Aorta (tissue), 5 donors: Measurements from ENCODE around the gene LPP. TPM values are rescaled to one million over a fixed set of nuclear protein-coding genes. Genes with fewer than 3 reads are reported as not detected.
A peak's percentile ranks its signal among the peaks of the same experiment; 100 is the strongest.
"Not testable (repeated sequence)": the region's sequence is repeated elsewhere in the genome, so short reads cannot be mapped to it uniquely, and the experiment has no call there.

Experiments used
- ATAC-seq: fragments of 200-7000 bp; cut with Tn5 transposase; one replicate; pipeline ENCODE4 v1.9.1; 2022; ENCODE audit warnings: moderate library complexity; ENCODE audit not compliant: low FRiP score
- DNase-seq, 2 donors: peaks; one replicate each; pipeline ENCODE4 v3.0.0-alpha.2; 2020
- H3K27ac ChIP-seq, 2 donors: one replicate each; pipeline ENCODE4 v1.5.1; 2013; ENCODE audit warnings: low read length in 2 of 2, mild to moderate bottlenecking in 2 of 2, moderate library complexity in 2 of 2, control low read depth in 1 of 2, inconsistent platforms in 1 of 2, low read depth in 1 of 2
- H3K27me3 ChIP-seq, 2 donors: one replicate each; pipeline ENCODE4 v1.6.1; 2013; ENCODE audit warnings: control low read depth in 1 of 2, low read length in 1 of 2, mild to moderate bottlenecking in 1 of 2, moderate library complexity in 1 of 2; ENCODE audit not compliant: insufficient read depth in 2 of 2, control insufficient read depth in 1 of 2
- H3K36me3 ChIP-seq, 2 donors: one replicate each; pipeline ENCODE4 v1.6.1; 2013; ENCODE audit warnings: control low read depth in 1 of 2, low read length in 1 of 2, mild to moderate bottlenecking in 1 of 2; ENCODE audit not compliant: insufficient read depth in 2 of 2, control insufficient read depth in 1 of 2
- H3K4me1 ChIP-seq, 2 donors: one replicate each; pipeline ENCODE4 v1.6.1; 2013; ENCODE audit warnings: low read length in 2 of 2, control low read depth in 1 of 2, mild to moderate bottlenecking in 1 of 2, moderate library complexity in 1 of 2; ENCODE audit not compliant: insufficient read depth in 2 of 2, control insufficient read depth in 1 of 2
- H3K4me3 ChIP-seq, 2 donors: one replicate each; pipeline ENCODE4 v1.5.1; 2013; ENCODE audit warnings: low read length in 2 of 2, control low read depth in 1 of 2, mild to moderate bottlenecking in 1 of 2
- H3K9me3 ChIP-seq: one replicate; pipeline ENCODE4 v1.6.1; 2013; ENCODE audit warnings: mild to moderate bottlenecking, low read length; ENCODE audit not compliant: control insufficient read depth
- WGBS, 2 donors: extraction: QIAGEN DNeasy Blood & Tissue Kit; methylation state at CpG; one replicate each; pipeline ENCODE4 v1.1.7; 2013; 5-methylcytosine and 5-hydroxymethylcytosine counted together
- intact Hi-C, 2 donors: fragments of 100-400 bp; cut with DNase I; formaldehyde crosslinking; loops; one replicate each; pipeline versions ENCODE4 v1.14.2 to v1.15.0; 2022
- polyA plus RNA-seq, 2 donors: library from polyadenylated mRNA; stranded (reverse); fragments of 200-250 nt; gene quantifications; one replicate each; pipeline ENCODE4 v1.2.3, GENCODE V29; 2013
- total RNA-seq, 2 donors: library from RNA; stranded (reverse); fragmentation: NEBNext Ultra II Directional; extraction: Animal tissue kit (Norgen Biotek cat#: 25700); gene quantifications; one replicate each; pipeline ENCODE4 v1.2.1, GENCODE V29; 2021
- donor health status: healthy with polysubstance abuse.
- donor health status: Bipolar disorder and iron deficiency.
- donor health status: DM: no; HTN: no; CAD: no.
- donor health status: DM: no; HTN: no; CAD: no.
- donor health status: DM: yes; HTN: yes; CAD: no.

Gene LPP
- total and polyA plus RNA-seq, 4 donors, result 37.7 to 2,536 (median 527) TPM

DNA sequence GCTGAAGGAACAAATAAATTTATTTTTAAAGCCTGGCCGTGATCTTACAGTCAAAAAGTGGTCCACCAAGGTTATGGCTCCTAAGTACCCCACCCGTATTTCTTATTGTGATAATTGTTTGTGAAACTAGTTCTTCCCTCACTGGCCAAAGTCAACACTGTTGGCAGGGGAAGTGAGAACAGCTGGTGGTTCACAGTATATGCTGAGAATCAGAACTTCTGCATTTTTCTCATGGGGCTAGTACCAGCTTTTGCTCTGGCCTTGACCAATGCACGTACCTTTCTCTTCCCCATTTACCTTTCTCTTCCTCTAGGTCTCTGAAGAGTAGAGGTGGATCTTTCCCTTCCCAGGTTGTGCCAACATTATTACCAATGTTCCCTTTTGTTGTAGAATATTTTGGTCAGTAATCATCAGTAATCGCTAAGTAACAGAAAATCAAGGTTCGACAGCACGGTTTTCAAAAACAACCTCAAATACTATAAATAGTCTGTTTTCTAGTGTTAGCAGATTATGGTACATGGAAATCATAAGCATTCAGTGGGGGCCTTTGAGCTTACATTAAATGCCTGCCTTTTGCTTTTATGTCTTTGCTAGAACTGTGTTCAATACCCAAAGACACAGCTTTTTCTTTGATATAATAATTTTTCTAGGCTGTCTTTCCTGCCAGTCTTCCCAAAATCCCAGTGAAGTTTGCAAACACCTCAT lies 268.0 kb downstream of the LPP start:
- ATAC-seq (peak; percentile 74), DNase-seq (peak in 1 of 2 donors; percentile 57)
- Histone ChIP-seq H3K27me3 (no peaks in the 10 kb centered on the region), H3K9me3 (no peaks in the 10 kb centered on the region), H3K27ac (peak overlapping the region; percentile 5 to 8), H3K4me1 (peaks cover 0 to 2% of the 10 kb centered on the region in 2 donors), H3K4me3 (no peak overlapping the region), H3K36me3 (no peaks in the 10 kb centered on the region)
- WGBS, 2 donors, result 44 to 48% methylated on average over 6 of the region's 6 CpGs
- intact Hi-C loops, result no loop called here

DNA sequence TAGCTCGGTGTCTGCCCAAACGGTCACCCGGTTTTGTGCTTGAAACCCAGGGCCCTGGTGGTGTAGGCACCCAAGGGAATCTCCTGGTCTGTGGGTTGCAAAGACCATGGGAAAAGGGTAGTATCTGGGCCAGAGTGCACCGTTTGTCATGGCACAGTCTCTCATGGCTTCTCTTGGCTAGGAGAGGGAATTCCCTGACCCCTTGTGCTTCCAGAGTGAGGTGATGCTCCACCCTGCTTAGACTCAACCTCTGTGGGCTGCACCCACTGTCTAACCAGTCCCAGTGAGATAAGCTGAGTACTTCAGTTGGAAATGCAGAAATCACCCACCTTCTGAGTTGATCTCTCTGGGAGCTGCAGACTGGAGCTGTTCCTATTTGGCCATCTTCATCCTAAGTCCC lies 274.0 kb downstream of the LPP start:
- H3K4me1 ChIP-seq, ATAC-seq: not testable (repeated sequence)
- WGBS, 2 donors, result 70 to 80% methylated on average over 4 of the region's 4 CpGs

DNA sequence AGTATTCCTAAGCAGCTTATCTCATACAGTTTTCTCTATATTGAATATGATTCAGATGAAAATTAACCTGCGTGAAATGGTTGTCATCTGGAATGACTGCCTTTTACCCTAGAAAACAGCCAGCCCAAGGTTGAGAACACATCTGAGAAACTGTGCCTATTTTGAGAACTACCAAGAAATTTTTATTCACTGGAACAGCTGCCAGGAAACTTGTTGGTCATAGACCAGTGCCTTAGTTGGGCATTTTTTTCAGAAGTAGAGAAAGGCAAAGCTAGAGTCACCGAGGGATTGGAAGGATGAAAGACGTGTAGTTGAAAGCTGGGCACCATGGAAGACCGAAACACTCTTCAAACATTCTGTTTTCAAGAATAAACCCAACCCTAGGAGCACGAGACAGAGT lies 277.1 kb downstream of the LPP start:
- no peak for DNase-seq
- H3K4me1 ChIP-seq, result peaks cover 5 to 6% of the 10 kb centered on the region in 2 donors
- H3K4me3 ChIP-seq, result no peak overlapping the region
- H3K27me3 ChIP-seq, result no peaks in the 10 kb centered on the region
- H3K27ac ChIP-seq, result peak overlapping the region in 1 of 2 donors; percentile 49
- ATAC-seq, result peak; percentile 69
- intact Hi-C loops, result loop anchor here in 1 of 2 donors (10.0 kb wide), 3 partner anchors 154 to 686 kb away; partner anchors contain the start of gene BCL6
- H3K36me3 ChIP-seq, result no peaks in the 10 kb centered on the region
- 38 to 39% methylated on average over 5 of the region's 5 CpGs for WGBS, 2 donors
- no peaks in the 10 kb centered on the region for H3K9me3 ChIP-seq

More for the DNA sequence above, 274.0 kb downstream of the LPP start:
- H3K27me3 ChIP-seq, DNase-seq, intact Hi-C loops, H3K9me3 ChIP-seq, H3K36me3 ChIP-seq, H3K4me3 ChIP-seq: not testable (repeated sequence)
- peak overlapping the region in 1 of 2 donors; percentile 23 for H3K27ac ChIP-seq

DNA sequence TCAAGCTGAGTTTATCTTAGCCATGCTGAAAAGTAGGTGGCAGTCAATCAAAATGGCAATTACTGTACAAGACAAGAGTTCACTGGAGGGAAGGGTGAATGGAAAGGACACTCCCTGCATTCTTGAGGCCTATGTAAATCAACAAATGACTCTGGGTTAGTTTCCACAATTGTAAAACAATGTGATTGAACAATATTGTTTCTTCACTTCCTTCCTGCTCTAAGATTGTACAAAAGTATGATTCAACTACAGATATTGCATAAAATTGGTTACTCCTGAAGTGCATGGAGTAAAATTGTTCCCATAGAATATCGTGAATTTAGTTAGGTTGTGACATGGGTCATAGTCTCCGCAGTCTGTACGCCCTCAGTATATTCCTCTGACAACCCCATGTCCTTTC lies 277.6 kb downstream of the LPP start:
- H3K27ac ChIP-seq, result peak overlapping the region; percentile 49 to 58
- H3K4me1 ChIP-seq, result peaks cover 5 to 6% of the 10 kb centered on the region in 2 donors
- no peaks in the 10 kb centered on the region for H3K27me3 ChIP-seq
- DNase-seq (no peak), ATAC-seq (peak; percentile 36)
- H3K36me3 ChIP-seq, result no peaks in the 10 kb centered on the region
- no peaks in the 10 kb centered on the region for H3K9me3 ChIP-seq
- 86 to 92% methylated on average over 3 of the region's 3 CpGs for WGBS, 2 donors
- intact Hi-C loops, result loop anchor here in 1 of 2 donors (10.0 kb wide), 3 partner anchors 153 to 687 kb away; partner anchors contain the start of gene BCL6
- no peak overlapping the region for H3K4me3 ChIP-seq

DNA sequence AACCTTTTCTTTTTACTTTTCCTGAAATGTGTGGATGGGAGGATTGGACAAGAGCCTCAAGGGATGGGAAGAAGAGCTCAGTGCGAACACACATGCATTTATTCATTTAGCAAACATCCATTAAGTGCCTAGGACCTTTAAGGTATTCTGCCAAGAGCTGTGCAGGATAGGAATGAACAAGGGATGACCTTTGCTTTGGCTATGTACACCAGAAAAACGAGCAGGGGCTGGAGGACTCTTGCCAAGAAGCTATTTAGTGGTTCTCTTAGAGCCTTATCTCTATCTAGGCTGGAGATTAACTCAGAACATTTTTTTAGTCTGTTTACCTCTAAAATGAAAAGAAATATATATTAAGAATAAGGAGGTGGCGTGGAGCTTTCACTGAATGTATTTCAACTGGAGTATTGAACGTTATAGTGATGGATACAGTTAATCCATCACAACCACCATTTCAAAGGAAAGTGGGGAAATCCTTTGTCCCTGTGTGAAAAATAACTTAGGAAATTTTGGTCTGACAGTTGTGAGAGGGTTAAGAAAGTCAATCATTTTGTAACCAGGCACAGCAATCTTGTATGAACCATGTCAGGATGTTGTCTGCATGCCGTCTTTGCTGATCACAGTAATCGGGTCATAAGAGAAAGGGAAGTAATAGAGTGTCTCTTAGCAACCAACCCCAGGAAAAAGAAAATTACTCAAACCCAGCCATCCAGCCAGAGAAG lies 279.0 kb downstream of the LPP start:
- H3K9me3 ChIP-seq, result no peaks in the 10 kb centered on the region
- no peaks in the 10 kb centered on the region for H3K27me3 ChIP-seq
- H3K4me1 ChIP-seq, result peaks cover 5 to 6% of the 10 kb centered on the region in 2 donors
- WGBS, 2 donors, result 34 to 39% methylated on average over 6 of the region's 6 CpGs
- H3K4me3 ChIP-seq, result no peak overlapping the region
- no peaks in the 10 kb centered on the region for H3K36me3 ChIP-seq
- ATAC-seq (peak; percentile 58), DNase-seq (no peak)
- intact Hi-C loops, result loop anchor here in 1 of 2 donors (10.0 kb wide), 3 partner anchors 152 to 688 kb away; partner anchors contain the start of gene BCL6
- H3K27ac ChIP-seq, result peak overlapping the region; percentile 21 to 61

DNA sequence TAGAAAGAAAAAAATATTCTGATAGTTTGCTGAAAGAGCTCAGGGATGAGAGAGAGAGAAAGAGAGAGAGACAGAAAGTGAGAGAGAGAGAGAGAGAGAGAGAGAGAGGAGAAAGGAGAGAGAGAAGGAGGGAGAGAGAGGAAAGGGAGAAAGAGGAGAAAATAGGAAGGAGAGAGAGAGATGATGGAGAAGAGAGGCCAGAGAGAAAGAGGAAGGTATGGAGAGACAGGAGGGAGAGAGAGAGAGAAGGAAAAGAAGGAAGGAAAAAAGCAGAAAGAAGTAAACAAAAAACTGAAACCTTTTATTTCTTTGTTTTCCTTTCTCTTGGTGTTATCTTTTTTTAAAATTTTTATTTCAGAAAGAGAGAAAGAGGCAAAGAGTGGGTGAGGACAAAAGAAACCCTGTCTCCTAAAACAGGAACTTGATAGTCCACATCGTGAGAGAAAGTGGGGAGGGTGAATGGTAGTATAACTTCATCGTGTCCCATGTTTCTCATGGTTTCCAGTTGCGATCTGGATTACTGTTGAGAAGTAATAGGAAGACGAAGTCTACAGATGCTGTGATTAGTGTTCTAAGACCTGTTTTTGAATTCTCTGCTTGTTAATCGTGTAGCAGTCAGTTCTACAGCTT lies 279.7 kb downstream of the LPP start:
- DNase-seq, result no peak
- no peak for ATAC-seq
- 71 to 74% methylated on average over 5 of the region's 5 CpGs for WGBS, 2 donors
- Histone ChIP-seq H3K27ac (peak overlapping the region in 1 of 2 donors; percentile 61), H3K4me1 (peaks cover 5 to 8% of the 10 kb centered on the region in 2 donors), H3K9me3 (no peaks in the 10 kb centered on the region), H3K4me3 (no peak overlapping the region), H3K27me3 (no peaks in the 10 kb centered on the region), H3K36me3 (no peaks in the 10 kb centered on the region)
- intact Hi-C loops, result loop anchor here in 1 of 2 donors (10.0 kb wide), 3 partner anchors 151 to 689 kb away; partner anchors contain the start of gene BCL6

DNA sequence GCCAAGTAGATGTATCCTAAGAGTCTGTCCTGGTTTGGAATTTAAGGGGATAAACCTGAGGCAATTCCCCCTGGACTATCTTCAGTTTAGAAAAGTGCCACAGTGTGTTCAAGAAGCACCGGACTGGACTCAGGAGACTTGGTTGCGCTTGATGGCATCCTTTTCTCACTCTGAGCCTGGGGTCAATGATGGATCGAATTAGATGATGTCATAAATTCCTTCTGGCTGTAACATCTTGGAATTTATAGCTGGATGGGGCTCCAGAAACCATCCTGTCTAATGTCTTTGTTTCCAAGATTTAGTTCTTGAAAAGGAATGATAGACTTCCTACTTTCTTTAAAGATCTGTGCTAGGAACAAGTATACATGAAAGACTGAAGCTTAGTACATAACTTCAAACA lies 280.6 kb downstream of the LPP start:
- no peaks in the 10 kb centered on the region for H3K9me3 ChIP-seq
- DNase-seq (no peak), ATAC-seq (no peak)
- H3K4me1 ChIP-seq, result peaks cover 6 to 12% of the 10 kb centered on the region in 2 donors
- H3K27ac ChIP-seq, result no peak overlapping the region
- no peaks in the 10 kb centered on the region for H3K36me3 ChIP-seq
- no peak overlapping the region for H3K4me3 ChIP-seq
- H3K27me3 ChIP-seq, result no peaks in the 10 kb centered on the region
- 84 to 90% methylated on average over 3 of the region's 3 CpGs for WGBS, 2 donors
- intact Hi-C loops, result loop anchor here in 1 of 2 donors (10.0 kb wide), 3 partner anchors 150 to 690 kb away; partner anchors contain the start of gene BCL6

DNA sequence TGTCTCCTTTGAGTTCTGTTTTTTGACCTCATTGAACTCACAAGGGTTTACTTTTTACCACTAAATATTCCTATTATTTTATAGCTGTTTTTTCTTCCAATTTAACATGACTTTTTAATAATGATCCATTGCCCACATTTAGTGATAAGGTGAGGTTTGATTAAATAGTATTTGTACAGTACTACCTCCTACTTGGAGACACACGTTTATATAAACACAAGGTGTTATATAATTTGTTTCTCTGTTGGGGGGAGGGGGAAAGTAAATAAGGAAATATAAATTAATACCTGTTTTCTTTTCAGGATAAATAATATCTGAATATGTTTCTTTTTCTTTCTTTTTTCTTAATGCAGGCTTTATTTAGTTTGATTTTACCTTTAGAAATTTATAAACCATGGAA lies 281.3 kb downstream of the LPP start:
- no peaks in the 10 kb centered on the region for H3K9me3 ChIP-seq

More for the DNA sequence above, 281.3 kb downstream of the LPP start:
- no peaks in the 10 kb centered on the region for H3K36me3 ChIP-seq
- intact Hi-C loops, result loop anchor here in 1 of 2 donors (10.0 kb wide), 3 partner anchors 150 to 690 kb away; partner anchors contain the start of gene BCL6
- peaks cover 11 to 14% of the 10 kb centered on the region in 2 donors for H3K4me1 ChIP-seq
- H3K4me3 ChIP-seq, result no peak overlapping the region
- no peak overlapping the region for H3K27ac ChIP-seq
- ATAC-seq (no peak), DNase-seq (no peak)
- H3K27me3 ChIP-seq, result no peaks in the 10 kb centered on the region
- WGBS, 2 donors, result 51 to 54% methylated on average over 1 of the region's 1 CpG
